DND-41 (cell line): ENCODE measurements around the gene ADRA2B.

ENCODE experiments used
- ATAC-seq: fragments of 200-7000 bp; cut with Tn5 transposase; 3 replicates; pipeline ENCODE4 v1.9.1; 2021; ENCODE audit warnings: low read depth; ENCODE audit not compliant: insufficient read depth
- DNase-seq: peaks from one replicate; pipeline ENCODE4 v3.0.0-alpha.2; 2020
- H2AFZ ChIP-seq: 2 replicates; pipeline ENCODE4 v1.6.0; 2012; ENCODE audit warnings: low read depth, low read length
- H3K27ac ChIP-seq: 2 replicates; pipeline ENCODE4 v1.5.1; 2012; ENCODE audit warnings: low read length, inconsistent platforms
- H3K27me3 ChIP-seq: fragments of 200-600 bp; sonication (generic); 2 replicates; pipeline ENCODE4 v1.6.0; 2012; ENCODE audit warnings: low read length, mild to moderate bottlenecking, inconsistent platforms; ENCODE audit not compliant: insufficient read depth, poor library complexity
- H3K36me3 ChIP-seq: 2 replicates; pipeline ENCODE4 v1.5.1; 2012; ENCODE audit warnings: low read length, inconsistent platforms; ENCODE audit not compliant: insufficient read depth
- H3K4me1 ChIP-seq: 2 replicates; pipeline ENCODE4 v1.5.1; 2012; ENCODE audit warnings: mild to moderate bottlenecking, low read length; ENCODE audit not compliant: insufficient read depth
- H3K4me2 ChIP-seq: 2 replicates; pipeline ENCODE4 v1.6.0; 2012; ENCODE audit warnings: mild to moderate bottlenecking, moderate library complexity, low read length, inconsistent platforms; ENCODE audit not compliant: insufficient read depth
- H3K4me3 ChIP-seq, 2 experiments: fragments of 200-600 bp in 1 of 2; shearing (Covaris generic) in 1 of 2; 2 replicates each; pipeline ENCODE4 v1.5.1; 2012 to 2016; ENCODE audit warnings: inconsistent platforms in 2 of 2, low read length in 2 of 2, mild to moderate bottlenecking in 2 of 2, low read depth in 1 of 2, moderate library complexity in 1 of 2
- H3K79me2 ChIP-seq: 2 replicates; pipeline ENCODE4 v1.6.0; 2012; ENCODE audit warnings: low read length, inconsistent platforms; ENCODE audit not compliant: insufficient read depth
- H3K9ac ChIP-seq: 2 replicates; pipeline ENCODE4 v1.6.0; 2012; ENCODE audit warnings: low read depth, mild to moderate bottlenecking, inconsistent platforms, low read length, moderate library complexity
- H3K9me3 ChIP-seq: 2 replicates; pipeline ENCODE4 v1.5.1; 2012; ENCODE audit warnings: low read length, moderate library complexity, mild to moderate bottlenecking, inconsistent platforms; ENCODE audit not compliant: insufficient read depth, severe bottlenecking
- H4K20me1 ChIP-seq: 2 replicates; pipeline ENCODE4 v1.6.0; 2012; ENCODE audit warnings: low read length; ENCODE audit not compliant: insufficient read depth
- EZH2 ChIP-seq: IDR thresholded peaks from 3 replicates; pipeline ENCODE4 v1.6.1; 2012; ENCODE audit warnings: borderline replicate concordance, low read depth, mild to moderate bottlenecking, moderate library complexity, low read length, inconsistent platforms; ENCODE audit not compliant: severe bottlenecking
- TF ChIP-seq, protein P1 (sequence below): IDR thresholded peaks from 2 replicates; pipeline ENCODE4 v1.5.1; 2012; ENCODE audit warnings: borderline replicate concordance, low read length, moderate library complexity, mild to moderate bottlenecking; ENCODE audit not compliant: poor library complexity, severe bottlenecking; ENCODE audit errors: extremely low read depth

The ADRA2B gene

DNA sequence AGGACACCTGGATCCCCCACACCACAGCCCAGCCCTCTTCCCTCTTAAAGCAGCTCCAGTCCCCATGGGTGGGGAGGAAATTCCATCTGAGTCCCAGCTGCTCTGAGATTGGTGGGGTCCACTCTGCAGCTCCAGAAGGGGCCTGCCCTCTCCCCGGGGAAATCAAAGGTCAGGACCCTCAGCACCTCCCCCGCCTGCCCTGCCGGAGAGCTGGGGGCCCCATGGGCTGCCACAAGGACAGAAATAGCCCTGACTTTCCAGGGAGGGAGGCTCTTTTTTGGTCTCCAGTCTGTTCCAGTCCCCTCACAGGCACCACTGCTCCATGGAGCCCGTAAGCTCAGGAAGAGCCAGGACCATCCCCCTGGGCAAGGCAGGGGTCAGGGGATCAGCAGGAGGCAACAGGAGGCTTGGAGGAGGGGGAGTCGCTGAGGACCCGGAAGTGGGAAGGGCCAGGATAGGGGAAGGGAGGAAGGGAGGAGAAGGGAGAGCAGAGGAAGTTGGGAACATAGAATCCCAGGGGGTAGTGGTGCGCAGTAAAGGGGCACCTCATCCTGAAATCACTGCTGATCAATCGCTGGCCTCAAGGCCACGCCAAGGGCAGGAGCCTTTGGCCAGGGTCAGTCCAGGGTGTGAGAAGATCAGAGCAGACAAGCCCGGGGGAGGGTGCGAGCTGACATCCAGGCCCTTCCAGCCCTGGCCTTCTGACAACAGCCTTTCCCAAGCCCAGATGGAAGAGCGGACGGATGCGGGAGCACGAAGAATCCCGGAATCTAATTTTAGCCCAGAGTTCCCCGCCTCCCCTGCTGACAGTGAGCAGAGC is 7.6 kb downstream of the ADRA2B start:
- no peak overlapping the region for H3K4me3 ChIP-seq

DNA sequence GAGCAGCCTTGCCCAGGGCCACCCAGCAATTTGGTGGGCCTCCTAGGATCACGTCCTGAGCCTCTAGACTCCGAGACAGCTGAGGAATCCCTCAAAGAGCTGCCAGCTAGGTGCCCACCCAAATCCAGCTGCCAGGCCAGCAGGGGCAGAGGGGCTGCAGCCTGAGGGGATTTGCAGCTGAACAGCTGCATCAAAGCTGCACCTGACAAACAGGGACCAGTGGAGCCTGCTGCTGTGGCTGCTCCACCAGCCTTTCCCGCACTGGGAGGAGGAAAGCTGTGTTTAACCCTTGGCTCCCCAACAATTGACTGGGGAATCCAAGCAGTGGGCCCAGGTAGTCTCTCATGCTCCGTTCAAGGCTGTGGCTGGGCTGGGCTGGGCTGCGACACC is 8.2 kb downstream of the ADRA2B start:
- ATAC-seq: peak; percentile 23; the same call in 1 of the 3 replicates
- no peak overlapping the region for H2AFZ ChIP-seq
- H3K4me2 ChIP-seq: no peak overlapping the region
- no peak for DNase-seq
- H3K27ac ChIP-seq: no peak overlapping the region
- H3K36me3 ChIP-seq: no peaks in the 10 kb centered on the region
- H3K9ac ChIP-seq: no peak overlapping the region
- no peak overlapping the region for H3K4me3 ChIP-seq
- no peaks in the 10 kb centered on the region for H3K27me3 ChIP-seq
- peaks cover 4% of the 10 kb centered on the region for H3K9me3 ChIP-seq
- no peaks in the 10 kb centered on the region for H4K20me1 ChIP-seq
- H3K4me1 ChIP-seq: peaks cover 5% of the 10 kb centered on the region
- TF ChIP-seq, protein P1, sequence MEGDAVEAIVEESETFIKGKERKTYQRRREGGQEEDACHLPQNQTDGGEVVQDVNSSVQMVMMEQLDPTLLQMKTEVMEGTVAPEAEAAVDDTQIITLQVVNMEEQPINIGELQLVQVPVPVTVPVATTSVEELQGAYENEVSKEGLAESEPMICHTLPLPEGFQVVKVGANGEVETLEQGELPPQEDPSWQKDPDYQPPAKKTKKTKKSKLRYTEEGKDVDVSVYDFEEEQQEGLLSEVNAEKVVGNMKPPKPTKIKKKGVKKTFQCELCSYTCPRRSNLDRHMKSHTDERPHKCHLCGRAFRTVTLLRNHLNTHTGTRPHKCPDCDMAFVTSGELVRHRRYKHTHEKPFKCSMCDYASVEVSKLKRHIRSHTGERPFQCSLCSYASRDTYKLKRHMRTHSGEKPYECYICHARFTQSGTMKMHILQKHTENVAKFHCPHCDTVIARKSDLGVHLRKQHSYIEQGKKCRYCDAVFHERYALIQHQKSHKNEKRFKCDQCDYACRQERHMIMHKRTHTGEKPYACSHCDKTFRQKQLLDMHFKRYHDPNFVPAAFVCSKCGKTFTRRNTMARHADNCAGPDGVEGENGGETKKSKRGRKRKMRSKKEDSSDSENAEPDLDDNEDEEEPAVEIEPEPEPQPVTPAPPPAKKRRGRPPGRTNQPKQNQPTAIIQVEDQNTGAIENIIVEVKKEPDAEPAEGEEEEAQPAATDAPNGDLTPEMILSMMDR: no peak
- no peak for TF ChIP-seq EZH2
- no peaks in the 10 kb centered on the region for H3K79me2 ChIP-seq

More for the DNA sequence above, 7.6 kb downstream of the ADRA2B start:
- H2AFZ ChIP-seq: no peak overlapping the region
- TF ChIP-seq EZH2: no peak
- TF ChIP-seq, protein P1: no peak
- H3K9me3 ChIP-seq: peaks cover 4% of the 10 kb centered on the region
- no peak for ATAC-seq
- no peak overlapping the region for H3K9ac ChIP-seq
- H4K20me1 ChIP-seq: no peaks in the 10 kb centered on the region
- H3K79me2 ChIP-seq: no peaks in the 10 kb centered on the region
- no peak for DNase-seq
- H3K4me1 ChIP-seq: peaks cover 1% of the 10 kb centered on the region; the same call in 1 of the 2 replicates
- H3K4me2 ChIP-seq: no peak overlapping the region
- no peak overlapping the region for H3K27ac ChIP-seq
- no peaks in the 10 kb centered on the region for H3K27me3 ChIP-seq
- no peaks in the 10 kb centered on the region for H3K36me3 ChIP-seq

DNA sequence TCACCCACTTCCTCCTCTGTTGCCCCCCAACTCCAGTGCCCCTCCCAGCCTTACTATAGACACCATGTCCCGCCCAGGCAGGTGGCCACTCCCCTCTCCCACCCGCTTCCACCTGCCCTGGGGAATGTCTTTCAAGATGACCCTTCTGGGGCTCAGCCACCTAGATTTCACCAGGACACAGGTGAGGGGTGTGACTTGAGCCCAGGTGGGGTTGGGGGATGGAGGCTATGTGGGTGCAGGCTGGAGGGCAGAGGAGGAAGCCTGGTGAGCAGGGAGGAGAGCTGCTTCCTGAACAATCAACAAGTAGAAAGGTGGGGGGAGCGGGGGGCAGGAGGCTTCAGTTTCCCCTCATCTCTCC is 8.7 kb downstream of the ADRA2B start:
- H3K4me1 ChIP-seq: peaks cover 5% of the 10 kb centered on the region
- no peak overlapping the region for H3K27ac ChIP-seq
- DNase-seq (no peak), ATAC-seq (no peak)
- H4K20me1 ChIP-seq: no peaks in the 10 kb centered on the region
- no peak overlapping the region for H3K9ac ChIP-seq
- no peaks in the 10 kb centered on the region for H3K27me3 ChIP-seq
- no peak overlapping the region for H3K4me3 ChIP-seq
- H2AFZ ChIP-seq: no peak overlapping the region
- no peaks in the 10 kb centered on the region for H3K36me3 ChIP-seq
- H3K79me2 ChIP-seq: no peaks in the 10 kb centered on the region
- TF ChIP-seq EZH2: no peak
- TF ChIP-seq, protein P1: no peak
- H3K9me3 ChIP-seq: peaks cover 4% of the 10 kb centered on the region
- no peak overlapping the region for H3K4me2 ChIP-seq
